Epithelial cell of prostate (primary cell): Measurements from ENCODE around the gene ANKRD13B.

Experiments
- DNase-seq: peaks from one replicate; pipeline ENCODE4 v3.0.0-alpha.2; 2011; ENCODE audit warnings: low read depth, low spot score
- H3K27ac ChIP-seq: fragments of 450-650 bp; 2 replicates; pipeline ENCODE4 v1.5.1; 2017; ENCODE audit warnings: mild to moderate bottlenecking

The ANKRD13B gene

DNA sequence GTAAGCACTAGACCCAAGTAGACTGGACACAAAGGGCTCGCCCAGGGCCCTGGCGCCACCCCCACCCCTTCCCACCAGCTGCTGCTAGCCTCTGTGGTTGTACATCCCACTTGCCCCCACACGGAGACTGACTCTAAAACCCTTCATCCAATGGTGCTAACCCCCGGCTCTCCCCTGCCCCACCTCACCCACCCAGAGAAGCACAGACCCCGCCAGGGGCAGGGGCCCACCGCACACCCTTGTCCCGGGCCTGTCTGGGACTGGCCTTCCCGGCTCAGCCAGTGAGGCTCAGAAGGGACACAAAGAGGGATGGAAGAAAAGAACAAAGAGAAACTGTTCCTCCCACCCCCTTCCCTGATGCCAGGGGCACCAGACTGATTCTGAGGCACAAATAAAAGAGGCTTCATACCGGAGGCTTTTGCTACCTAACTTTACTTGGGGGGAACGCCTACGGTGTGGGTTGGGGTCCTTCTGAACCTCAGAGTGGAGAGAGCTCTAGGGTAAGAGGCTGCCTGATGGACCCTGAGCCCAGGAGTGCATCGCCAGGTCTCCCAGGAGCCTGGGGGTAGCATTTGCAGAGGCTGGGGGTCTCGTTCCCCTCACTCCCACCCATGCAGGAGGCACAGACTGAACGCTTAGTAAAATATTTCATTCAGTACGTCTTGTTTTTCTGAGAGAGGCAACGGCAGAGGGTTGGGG, 21.6 kb downstream of the ANKRD13B start:
- H3K27ac ChIP-seq: no peak overlapping the region
- no peak for DNase-seq

DNA sequence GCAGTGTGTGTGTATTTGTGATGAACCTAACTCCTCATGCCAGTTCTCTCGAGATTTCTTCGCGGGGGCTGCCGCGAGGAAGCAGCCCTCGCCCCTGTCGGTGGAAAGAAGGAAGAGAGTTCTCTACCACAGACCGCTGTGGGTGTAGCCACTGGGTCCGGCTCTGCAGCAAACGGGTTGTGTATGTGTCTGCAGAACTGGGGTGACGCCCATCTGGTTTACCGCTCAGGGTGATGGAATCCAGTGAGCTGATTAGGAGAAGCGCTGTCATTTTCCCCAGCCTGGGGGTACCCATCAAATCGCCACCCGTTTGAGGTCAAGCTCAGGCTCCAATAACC, 22.1 kb downstream of the ANKRD13B start:
- no peak overlapping the region for H3K27ac ChIP-seq
- no peak for DNase-seq

DNA sequence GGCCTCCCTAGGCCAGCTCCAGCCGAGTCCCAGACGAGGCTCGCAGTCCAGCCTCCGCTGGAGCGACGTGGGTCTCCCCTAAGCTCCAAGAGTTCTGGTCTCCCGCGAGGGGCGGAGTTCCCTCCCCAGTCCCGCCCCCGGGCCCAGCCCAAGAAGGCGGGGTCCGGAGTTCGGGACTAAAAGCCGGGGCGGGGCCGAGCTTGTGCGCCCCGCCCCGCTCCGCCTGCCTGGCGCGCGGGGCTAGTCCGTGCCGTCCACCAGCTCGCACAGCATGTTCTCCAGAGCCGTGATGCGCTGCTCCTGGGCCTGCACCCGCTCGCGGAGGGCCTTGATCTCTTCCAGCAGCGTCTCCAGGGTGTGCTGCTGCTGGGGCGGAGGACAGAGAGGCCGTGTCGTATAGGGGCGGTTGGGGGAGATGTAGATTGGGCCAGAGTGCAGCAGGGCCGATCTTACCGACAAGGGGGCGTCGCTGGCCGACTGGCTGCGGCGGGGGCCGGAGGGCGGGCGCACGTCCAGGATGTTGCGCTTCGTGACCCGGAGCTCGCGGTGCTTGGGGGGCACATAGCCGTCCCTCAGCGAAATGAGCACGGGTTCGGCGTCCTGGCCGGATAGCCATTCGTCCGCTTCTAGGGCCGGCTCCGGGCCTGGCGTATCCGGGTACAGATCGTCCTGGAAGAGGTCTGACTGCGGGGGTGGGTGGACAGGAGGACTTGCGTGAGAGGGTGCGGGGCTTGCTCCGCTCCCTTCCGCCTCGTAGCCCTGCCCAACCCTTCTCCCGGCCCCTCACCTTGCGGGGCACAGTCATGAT, 22.8 kb downstream of the ANKRD13B start:
- no peak for DNase-seq
- H3K27ac ChIP-seq: no peak overlapping the region

DNA sequence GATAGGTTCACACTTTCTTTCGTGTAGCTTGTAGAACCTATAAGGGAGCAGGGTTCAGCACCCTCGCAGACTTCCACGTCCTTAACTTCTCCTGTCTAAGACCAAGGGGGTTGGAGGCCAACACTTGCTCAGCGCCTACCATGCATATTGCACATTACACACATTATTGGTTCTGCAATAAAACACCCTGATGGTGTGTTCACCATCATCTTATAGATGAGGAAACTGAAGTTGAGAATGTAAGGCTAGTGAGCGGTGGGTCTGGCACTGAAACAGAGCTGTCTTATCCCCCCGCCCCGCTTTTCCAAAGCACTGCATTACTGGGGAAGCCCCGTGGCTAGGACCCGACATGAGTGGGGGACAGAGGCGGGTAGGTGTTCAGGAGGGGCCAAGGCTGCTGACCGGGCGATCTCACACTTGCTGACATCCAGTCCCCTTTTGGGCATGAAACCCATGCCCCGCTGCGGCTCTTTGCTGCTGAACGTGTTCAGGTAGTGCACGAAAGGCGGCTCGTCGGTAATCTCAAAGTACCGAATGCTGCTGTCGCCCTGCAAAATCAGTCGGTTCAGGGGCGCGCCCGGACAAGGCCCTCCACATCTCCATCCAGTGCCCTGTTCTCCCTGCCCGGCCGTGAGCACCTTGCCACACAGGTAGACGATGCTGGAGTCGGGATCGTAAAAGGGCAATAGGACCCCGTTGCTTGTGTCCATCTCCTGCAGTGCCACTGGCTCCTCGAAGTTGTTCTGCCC, 23.5 kb downstream of the ANKRD13B start:
- no peak overlapping the region for H3K27ac ChIP-seq
- DNase-seq: no peak

GRCh38 chr17:29617125-29617480, 24.2 kb downstream of the ANKRD13B start:
- DNase-seq: no peak
- H3K27ac ChIP-seq: no peak overlapping the region

DNA sequence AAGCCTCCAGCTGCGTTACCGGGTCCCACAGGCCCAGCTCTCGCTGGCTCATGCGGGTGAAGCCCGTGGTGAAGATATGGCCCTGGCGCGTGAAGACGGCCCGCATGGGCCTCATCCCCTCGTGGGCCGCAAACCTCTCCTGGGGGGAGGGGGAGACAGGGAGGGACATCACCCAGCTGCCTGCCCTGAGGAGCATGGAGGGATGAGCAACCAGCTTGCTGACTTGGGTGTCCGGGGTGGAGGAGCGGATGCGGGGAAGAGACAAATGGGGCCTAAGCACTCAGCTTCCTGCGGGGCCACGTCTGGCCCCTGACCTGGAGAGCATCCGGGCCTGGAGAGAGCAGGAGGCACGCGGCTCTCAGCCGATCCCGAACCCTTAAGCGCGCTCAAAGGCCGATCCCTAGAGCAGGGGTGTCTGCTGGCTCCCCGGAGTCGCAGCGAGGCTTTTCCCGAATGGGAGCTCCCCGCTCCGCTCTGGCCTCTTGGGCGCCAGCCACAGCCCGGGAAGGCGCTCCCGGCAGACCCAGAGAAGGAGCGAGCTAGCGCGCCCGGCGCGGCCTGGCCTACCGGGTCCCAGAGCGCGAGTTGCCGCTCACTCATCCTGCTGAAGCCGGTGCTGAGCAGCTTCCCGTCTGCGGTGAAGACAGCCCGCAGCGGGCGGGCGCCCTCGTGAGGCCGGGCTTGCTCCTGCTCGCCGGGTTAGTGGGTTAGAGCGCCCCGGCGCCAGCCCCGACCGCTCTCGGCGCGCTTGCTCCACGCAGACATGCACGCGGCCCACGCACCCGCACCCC, 24.7 kb downstream of the ANKRD13B start:
- no peak for DNase-seq
- peak overlapping the region; percentile 42 for H3K27ac ChIP-seq

- H3K27ac ChIP-seq: no peak overlapping the region
- DNase-seq: no peak
Observed at GRCh38 chr17:29618272-29619065, 25.5 kb downstream of the ANKRD13B start.

DNA sequence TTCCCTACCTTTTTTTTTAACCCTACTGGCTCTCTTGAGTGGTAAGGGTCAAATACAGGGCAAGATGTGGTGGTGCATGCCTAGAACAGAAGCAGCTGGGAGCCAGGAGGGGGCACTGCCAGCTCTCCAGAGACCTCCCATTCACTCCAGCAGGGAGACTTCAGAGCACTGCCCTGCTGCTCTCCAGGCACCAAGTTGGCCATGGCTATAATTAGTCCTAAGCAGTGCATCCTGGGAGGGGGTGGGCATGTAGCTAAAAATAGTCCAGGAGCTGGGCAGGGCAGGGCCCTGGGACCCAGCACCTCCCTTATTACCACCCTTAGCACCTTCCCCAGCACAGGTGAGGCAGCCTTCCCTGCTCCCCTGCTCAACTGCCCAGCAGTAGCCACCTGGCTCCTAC, 26.3 kb downstream of the ANKRD13B start:
- no peak for DNase-seq

DNA sequence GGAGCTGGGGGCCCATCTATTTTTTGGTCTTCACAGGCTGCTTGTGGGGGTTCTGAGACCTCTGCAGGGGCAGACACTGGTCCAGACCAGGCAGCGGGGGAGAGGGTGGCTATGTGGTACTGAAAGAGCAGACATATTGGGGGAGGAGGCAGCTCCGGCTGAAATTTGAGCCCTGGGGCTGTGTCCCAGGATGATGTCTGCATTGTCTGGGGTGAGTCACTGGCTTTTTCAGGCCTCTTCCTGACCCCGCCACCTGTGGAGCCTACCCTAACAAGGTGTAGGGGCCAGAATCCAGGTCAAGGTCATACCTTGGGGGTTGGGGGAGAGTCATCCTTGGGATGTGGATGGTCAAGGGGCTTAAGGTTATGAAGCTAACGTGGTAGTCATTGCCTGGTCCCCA, 27.3 kb downstream of the ANKRD13B start:
- no peak overlapping the region for H3K27ac ChIP-seq
- DNase-seq: no peak

More for the DNA sequence above, 26.3 kb downstream of the ANKRD13B start:
- H3K27ac ChIP-seq: no peak overlapping the region

DNA sequence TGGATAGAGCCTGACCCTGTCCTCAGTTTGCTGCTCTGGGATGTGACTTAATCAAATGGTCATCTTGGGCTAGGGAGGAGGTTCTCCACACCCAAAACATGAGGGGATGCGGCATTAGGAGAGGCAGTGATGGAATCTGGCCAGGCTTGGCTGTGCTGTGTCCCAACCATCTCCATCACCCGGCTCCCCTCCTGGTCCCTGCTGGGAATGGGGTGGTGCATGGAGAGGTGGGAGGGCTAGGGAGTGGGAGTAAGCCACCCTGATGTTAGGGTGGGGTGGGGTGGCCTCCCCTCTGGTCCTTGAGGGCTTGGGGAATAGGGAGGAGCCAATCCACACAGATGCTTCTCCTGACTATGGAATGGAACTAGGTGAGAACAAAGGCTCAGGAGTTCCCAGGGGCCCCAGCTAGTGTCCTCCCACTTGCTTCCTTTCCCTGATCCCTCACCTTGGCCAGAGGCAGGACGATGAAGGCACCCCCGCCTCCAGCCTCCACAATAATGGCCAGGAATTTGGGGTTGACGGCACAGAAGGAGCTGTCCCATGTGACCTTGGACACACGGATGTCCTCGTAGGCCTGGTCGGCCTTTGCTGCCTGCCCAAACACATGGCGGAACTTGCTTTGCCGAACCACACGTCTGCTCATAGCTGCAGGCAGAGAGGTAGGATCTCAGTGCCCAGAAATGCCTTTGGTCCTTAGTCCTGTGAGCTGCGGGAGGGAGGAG, 28.0 kb downstream of the ANKRD13B start:
- no peak overlapping the region for H3K27ac ChIP-seq
- DNase-seq: no peak

- no peak overlapping the region for H3K27ac ChIP-seq
- DNase-seq: no peak
Observed at GRCh38 chr17:29621751-29622194, 28.8 kb downstream of the ANKRD13B start.

- peak within 1 kb of the TSS; percentile 80 for H3K27ac ChIP-seq
- DNase-seq: no peak
Observed at GRCh38 chr17:29622337-29623282, 29.7 kb downstream of the ANKRD13B start, which contains the start of gene CORO6. Gene CORO6, minus strand, starts transcription at chr17:29622912. Its CDS starts 1,491 bp downstream, at chr17:29621421.

GRCh38 chr17:29623283-29623647, 30.3 kb downstream of the ANKRD13B start:
- peak overlapping the region; percentile 80 for H3K27ac ChIP-seq
- DNase-seq: no peak

DNA sequence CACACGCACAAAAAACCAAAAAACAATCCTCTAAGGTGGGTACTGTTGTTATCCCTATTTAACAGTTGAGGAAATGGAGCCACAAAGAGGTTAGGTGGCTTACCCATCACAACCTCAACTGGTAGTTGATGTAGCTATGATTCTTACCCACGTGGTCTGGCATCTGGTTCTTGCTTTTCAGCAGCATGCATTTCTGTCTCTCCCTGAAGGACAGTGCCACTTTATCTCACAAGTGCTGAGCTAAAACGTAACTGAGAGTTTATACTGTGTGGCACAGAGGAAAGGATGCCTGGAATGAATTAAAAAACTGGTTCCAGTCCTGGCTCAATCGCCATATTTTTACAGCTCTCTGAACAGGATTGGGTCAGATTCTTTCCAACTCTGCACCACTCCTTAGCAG, 31.7 kb downstream of the ANKRD13B start:
- H3K27ac ChIP-seq: peak overlapping the region; percentile 80
- no peak for DNase-seq

DNA sequence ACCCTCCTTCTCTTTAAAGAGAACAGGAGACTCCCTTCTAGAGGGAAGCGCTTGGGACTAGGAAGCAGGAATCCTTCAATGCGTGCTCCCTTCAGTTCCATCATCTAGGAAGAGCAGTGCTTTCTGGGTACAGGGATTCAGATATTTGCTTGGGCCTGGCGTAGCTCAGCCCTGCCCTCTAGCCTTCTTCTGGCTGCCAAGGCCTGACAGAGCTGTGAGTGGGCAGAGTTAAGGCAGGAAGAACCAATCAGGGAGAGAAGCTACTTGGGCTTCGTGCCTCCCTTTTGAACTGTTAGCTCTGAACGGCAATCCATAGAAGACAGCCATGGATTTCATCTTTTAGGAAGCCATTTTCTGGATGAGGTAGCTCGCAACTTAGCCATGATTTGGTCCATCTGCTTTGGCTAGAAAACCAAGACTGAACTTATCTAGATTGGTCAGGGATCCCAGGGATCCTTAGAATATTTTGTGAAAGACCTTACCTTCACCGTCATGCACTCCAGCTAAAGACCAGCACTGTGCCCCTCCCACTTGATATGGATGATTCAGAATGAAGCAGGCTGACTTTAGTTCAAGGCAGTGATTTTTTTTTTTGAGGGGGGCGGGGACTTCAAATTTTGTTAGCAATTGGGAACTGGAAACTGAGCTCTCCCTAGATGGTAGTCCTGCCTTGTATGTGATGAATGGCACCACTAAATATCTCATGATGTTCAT, 32.3 kb downstream of the ANKRD13B start:
- no peak for DNase-seq

GRCh38 chr17:29627951-29628350, 35.0 kb downstream of the ANKRD13B start:
- no peak overlapping the region for H3K27ac ChIP-seq
- DNase-seq: no peak

More for the DNA sequence above, 32.3 kb downstream of the ANKRD13B start:
- H3K27ac ChIP-seq: peak overlapping the region; percentile 80

DNA sequence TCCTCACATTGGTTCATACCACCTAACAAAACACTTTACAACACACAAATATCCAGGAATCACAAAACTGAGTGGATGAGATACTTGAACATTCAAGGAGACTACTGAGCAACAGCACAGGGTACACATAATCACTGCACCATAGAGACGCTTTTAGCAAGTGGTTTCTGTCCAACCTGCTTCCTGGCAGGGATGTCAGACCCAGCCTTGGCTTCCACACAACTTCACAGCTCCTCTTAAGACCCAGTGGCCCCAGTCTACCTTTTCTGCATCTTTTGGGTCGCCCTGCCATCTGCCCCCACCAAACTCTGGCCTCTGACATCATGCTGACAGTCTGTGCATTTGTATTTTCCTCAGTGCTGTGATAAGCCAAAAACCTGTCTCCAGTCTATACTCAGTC, 35.7 kb downstream of the ANKRD13B start:
- H3K27ac ChIP-seq: no peak overlapping the region
- DNase-seq: no peak
